GM21423 (cell line): ENCODE results near the gene ADGRB3.

Experiments used
- ATAC-seq: cut with Tn5 transposase; IDR thresholded peaks from one replicate; pipeline ENCODE4 v1.9.1; 2021; ENCODE audit warnings: mild to moderate bottlenecking, moderate library complexity; ENCODE audit not compliant: unreplicated experiment

ADGRB3 gene

GRCh38 chr6:69018906-69019305 is 383.8 kb downstream of the ADGRB3 start:
- ATAC-seq = no peak

GRCh38 chr6:69019832-69020231 is 384.8 kb downstream of the ADGRB3 start:
- ATAC-seq = no peak

- no peak for ATAC-seq
Measured at GRCh38 chr6:69022993-69023392, 387.9 kb downstream of the ADGRB3 start.

- no peak for ATAC-seq
Measured at GRCh38 chr6:69026243-69026642, 391.2 kb downstream of the ADGRB3 start.

- no peak for ATAC-seq
Measured at GRCh38 chr6:69026715-69027114, 391.6 kb downstream of the ADGRB3 start.

GRCh38 chr6:69027861-69028260 is 392.8 kb downstream of the ADGRB3 start:
- ATAC-seq = no peak

- no peak for ATAC-seq
Measured at GRCh38 chr6:69038841-69039240, 403.8 kb downstream of the ADGRB3 start.

- no peak for ATAC-seq
Measured at GRCh38 chr6:69042297-69042696, 407.2 kb downstream of the ADGRB3 start.

- no peak for ATAC-seq
Measured at GRCh38 chr6:69044534-69044933, 409.5 kb downstream of the ADGRB3 start.

- ATAC-seq = no peak
Measured at GRCh38 chr6:69059413-69059812, 424.3 kb downstream of the ADGRB3 start.

GRCh38 chr6:69061066-69061465 is 426.0 kb downstream of the ADGRB3 start:
- ATAC-seq = no peak

GRCh38 chr6:69063401-69063800 is 428.3 kb downstream of the ADGRB3 start:
- no peak for ATAC-seq

GRCh38 chr6:69064226-69064625 is 429.1 kb downstream of the ADGRB3 start:
- ATAC-seq = no peak

GRCh38 chr6:69069881-69070280 is 434.8 kb downstream of the ADGRB3 start:
- no peak for ATAC-seq

- no peak for ATAC-seq
Measured at GRCh38 chr6:69072796-69073195, 437.7 kb downstream of the ADGRB3 start.

- no peak for ATAC-seq
Measured at GRCh38 chr6:69084746-69085335, 449.8 kb downstream of the ADGRB3 start.

- no peak for ATAC-seq
Measured at GRCh38 chr6:69086689-69087088, 451.6 kb downstream of the ADGRB3 start.

GRCh38 chr6:69089539-69089938 is 454.5 kb downstream of the ADGRB3 start:
- ATAC-seq = no peak

- ATAC-seq = no peak
Measured at GRCh38 chr6:69090132-69090531, 455.1 kb downstream of the ADGRB3 start.

- no peak for ATAC-seq
Measured at GRCh38 chr6:69096681-69097080, 461.6 kb downstream of the ADGRB3 start.

- ATAC-seq = no peak
Measured at GRCh38 chr6:69097948-69098347, 462.9 kb downstream of the ADGRB3 start.

- no peak for ATAC-seq
Measured at GRCh38 chr6:69098910-69099309, 463.8 kb downstream of the ADGRB3 start.

- ATAC-seq = no peak
Measured at GRCh38 chr6:69100772-69101171, 465.7 kb downstream of the ADGRB3 start.
